Left kidney (tissue), 2 donors: ENCODE results near the gene CD52. TPM values are rescaled to one million over a fixed set of nuclear protein-coding genes. Genes with fewer than 3 reads are reported as not detected.
"Not testable (repeated sequence)": the region's sequence is repeated elsewhere in the genome, so short reads cannot be mapped to it uniquely, and the experiment has no call there.

ENCODE experiments used
- DNase-seq: peaks from one replicate; pipeline ENCODE4 v3.0.0-alpha.2; 2013
- polyA plus RNA-seq: library from polyadenylated mRNA; unstranded; fragments of 120-200 nt; gene quantifications from one replicate; pipeline ENCODE4 v1.2.1, GENCODE V29; 2013; ENCODE audit not compliant: insufficient read length

Gene CD52
- polyA plus RNA-seq, 1 donor: 5.6 TPM

- no peak for DNase-seq
Measured at GRCh38 chr1:26283871-26284596, 33.7 kb upstream of the CD52 start.

- DNase-seq: no peak
Measured at GRCh38 chr1:26284597-26285347, 33.0 kb upstream of the CD52 start.

GRCh38 chr1:26285366-26286063 lies 32.2 kb upstream of the CD52 start:
- DNase-seq: no peak

DNA sequence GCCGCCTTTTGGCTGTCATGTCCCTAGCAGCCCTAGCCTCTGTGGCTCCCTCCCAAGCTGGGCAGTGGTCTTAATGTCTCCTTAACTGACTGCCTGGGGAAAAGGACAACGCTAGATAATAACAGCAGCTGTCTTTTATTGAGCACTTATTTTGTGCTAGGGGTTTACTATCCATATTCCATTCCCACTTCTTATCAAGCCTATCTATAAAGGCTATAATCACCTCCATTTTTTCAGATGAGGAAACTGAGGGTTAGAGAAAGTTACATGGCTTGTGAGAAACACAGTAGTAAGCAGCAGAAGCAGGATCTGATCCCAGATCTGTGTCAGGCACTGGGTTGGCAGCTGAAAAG lies 31.7 kb upstream of the CD52 start:
- DNase-seq: no peak

- no peak for DNase-seq
Measured at GRCh38 chr1:26287033-26287711, 30.6 kb upstream of the CD52 start.

- DNase-seq: no peak
Measured at GRCh38 chr1:26287811-26288210, 29.9 kb upstream of the CD52 start.

- no peak for DNase-seq
Measured at GRCh38 chr1:26288311-26288941, 29.3 kb upstream of the CD52 start.

DNA sequence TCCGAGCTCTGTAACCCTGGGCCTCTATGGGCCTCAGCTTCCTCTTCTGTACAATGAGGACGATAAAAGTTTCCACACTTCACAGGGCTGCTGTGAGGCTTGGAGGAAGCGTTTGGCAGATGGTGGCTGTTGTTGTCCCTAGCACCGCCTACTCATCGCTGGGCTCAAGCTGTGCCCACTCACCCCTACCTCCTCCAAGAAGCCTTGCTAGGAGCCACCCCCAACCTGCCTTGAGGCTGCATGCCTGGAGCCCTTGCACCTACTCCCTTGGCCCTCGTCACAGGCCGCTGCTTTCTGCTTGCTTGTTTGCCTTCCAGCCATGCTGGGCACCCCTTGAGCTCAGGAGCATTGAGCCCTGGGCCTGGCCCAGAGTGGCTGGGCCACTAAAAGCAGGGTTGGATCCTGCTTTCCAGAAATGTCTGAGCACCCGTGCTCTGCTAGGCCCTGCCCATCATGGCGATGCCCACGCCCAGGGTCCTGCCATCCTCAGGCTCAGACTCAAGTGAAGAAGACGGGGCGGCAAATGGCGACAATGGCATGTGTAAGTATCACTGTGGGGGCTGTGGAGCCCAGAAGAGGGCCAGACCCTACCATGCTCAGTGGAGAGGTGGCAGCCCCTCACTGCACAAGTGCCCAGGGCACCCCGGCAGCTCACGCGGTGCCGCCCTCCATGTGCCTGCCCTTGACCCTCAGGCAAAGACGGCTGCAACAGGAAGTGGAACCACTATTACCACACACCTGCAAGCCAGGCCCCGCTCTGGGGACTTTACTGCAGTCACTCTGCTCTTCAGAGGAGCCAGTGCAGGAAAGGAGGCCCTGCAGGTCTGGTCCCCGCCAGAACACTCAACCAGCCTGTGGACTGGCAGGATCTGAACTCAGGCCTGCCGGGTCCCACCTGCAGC lies 28.3 kb upstream of the CD52 start:
- no peak for DNase-seq

DNA sequence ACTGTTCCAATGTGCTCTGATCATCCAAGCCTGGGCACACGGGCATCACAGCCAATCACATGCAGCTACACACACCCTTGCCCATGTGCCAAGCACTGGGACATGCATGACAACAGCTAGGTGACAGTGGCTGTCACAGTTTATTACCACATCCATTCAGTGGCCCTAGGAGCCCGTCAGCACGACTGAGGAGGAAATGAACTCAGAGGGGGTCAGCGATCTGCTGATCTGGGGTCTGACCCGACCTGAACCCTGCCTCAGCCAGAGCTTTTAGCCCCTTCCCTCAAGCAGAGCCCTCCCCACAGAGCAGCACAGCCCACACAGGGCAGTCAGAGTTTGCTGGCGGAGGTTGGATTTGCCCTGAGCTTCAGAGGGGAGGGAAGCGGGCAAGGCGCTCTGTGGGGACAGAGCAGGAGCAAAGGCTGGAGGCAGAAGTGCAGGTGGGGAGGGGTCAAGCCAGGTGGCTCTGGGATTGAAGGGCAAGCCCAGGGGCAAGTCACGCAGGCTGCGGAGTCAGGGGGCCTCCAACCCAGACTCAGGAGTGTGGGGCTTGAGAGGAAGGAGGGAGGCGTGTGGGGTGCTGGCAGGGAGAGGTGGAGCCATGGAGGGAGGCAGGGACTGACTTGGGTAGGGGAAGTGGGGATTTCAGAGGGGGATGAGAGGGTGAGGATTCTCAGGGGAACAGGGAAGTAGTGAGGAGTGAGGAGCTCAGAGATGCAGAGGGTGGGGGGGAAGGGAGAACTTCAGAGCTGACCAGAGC lies 27.5 kb upstream of the CD52 start:
- no peak for DNase-seq

GRCh38 chr1:26290882-26291261 lies 26.9 kb upstream of the CD52 start:
- DNase-seq: no peak

DNA sequence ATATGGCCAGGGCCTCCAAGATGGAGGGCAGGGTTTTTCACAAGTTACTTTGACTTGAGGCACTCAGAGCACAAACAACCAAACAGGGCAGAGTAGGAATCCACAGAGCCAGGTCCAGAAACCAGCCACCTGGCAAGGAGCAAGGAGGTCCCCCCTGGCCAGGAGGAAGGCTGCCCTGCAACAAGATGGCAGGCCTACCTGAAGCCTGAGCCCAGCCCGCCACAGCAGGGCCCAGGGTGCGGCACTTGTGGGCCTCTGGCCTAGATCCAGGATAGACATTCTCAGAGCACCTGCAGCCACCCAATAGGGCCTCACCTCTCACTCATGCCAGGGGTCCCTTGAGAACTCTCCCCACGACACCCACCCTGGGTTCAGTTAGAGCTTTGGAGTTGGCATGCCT lies 26.3 kb upstream of the CD52 start:
- no peak for DNase-seq

GRCh38 chr1:26291939-26292338 lies 25.8 kb upstream of the CD52 start:
- DNase-seq: no peak

DNA sequence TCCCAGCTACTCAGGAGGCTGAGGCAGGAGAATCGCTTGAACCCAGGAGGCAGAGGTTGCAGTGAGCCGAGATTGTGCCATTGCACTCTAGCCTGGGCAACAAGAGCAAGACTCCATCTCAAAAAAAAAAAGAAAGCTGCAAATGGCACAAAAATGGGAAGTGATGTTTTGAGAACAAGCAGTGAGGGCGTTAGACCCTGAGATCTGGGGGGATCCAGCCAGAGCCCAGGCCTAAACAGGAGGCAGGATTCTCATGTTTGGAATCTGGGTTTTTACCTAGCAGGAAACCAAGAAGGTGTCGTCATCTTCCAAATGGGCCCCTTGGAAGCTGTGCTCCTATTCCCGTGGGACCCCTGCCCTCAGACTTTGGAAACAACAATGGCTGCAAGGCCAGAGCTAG lies 25.0 kb upstream of the CD52 start:
- DNase-seq: not testable (repeated sequence)

DNA sequence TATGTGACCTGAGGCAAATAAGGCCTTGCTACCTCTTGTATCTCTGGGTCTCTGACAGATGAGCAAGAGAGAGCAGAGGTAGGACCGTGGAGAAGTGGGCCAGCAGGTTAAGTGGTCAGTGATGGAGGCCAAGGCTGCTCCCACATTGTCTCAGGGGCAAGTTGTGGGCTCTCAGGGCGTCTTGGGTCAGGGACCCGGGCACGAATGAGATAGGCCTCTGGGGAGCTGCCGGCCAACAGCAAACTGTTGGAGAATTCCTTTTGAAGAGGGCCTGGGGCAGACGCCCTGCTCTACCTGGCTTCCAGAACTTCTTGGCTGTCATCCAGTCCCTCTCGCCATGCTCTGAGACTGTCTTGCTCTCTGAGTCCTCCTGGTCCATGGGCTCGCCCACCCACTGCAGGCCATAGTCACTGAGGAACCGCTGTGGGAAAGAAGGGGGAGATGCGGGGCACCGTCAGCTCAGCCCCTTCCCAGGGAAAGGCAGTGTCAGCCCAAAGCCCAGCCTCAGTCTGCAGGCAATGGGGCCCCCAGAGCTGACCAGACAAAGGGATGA lies 23.8 kb upstream of the CD52 start:
- DNase-seq: no peak

- no peak for DNase-seq
Measured at GRCh38 chr1:26295194-26296138, 22.3 kb upstream of the CD52 start.

DNA sequence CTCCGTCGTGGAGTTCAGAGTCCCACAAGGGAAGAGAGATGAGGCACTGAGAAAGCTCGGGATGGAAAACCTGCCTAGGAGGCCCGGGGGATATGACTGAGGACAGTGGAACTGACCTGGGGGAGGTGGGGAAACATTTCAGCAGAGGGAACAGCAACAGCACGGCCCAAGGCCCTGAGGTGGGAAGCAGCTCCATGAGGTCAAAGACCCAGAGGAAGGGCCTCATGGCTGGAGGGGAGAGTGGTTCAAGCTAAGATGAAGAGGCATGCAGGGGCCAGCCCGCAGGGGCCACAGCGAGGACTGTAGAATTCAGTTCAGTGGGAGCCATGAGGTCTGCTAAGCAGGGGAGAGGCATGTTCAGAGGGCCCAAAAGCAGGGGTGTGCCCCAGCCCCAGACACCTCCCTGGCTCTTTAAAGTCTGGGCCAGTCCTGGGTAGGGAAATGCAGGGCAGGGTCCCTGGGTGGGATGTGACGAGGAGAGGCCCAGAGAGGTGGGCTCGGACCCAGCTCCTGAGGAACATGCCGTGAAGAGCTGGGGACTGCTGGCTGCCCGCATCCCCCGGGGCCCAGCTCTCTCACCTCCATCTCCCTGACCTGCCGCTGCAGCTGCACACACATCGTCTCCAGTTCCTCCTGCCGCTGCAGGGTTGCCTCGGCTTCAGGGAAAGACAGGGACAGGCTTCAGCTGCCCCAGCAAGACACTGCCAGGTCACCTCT lies 21.3 kb upstream of the CD52 start:
- DNase-seq: no peak

DNA sequence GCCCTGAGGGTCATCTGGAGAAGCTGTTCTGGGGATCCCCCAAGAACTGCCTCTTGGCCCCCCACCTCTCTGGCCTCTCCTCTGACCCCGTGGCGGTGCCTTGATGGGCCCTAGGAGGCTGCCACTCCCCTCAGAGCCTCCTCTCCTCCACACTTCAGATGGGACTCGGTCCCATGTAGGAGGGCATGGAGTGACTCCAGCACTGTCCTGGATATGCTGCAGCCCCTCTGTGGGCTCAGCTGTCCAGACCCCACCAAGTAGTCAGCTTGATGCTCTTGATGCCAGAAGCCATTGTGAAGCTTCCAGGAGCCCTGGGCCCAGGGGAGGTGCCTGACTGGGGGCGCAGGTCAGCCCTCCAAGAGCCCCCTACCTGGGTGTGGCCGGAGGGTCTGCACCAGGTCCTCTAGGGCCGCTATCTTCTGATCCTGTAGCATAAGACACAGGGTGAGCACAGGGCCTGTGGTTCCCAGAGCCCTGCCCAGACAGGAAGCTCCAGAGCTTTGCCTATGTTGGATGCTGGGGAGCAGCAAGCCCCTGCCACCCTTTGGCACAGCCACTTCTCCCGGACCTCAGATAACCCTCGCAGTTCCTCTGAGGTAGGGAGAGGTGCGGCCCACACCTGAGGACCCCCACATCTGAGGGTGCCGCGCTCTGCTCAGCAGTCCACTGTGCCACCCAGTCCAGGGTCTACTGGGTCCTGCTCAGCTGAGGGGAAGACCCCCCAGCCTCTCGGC lies 20.5 kb upstream of the CD52 start:
- DNase-seq: no peak

DNA sequence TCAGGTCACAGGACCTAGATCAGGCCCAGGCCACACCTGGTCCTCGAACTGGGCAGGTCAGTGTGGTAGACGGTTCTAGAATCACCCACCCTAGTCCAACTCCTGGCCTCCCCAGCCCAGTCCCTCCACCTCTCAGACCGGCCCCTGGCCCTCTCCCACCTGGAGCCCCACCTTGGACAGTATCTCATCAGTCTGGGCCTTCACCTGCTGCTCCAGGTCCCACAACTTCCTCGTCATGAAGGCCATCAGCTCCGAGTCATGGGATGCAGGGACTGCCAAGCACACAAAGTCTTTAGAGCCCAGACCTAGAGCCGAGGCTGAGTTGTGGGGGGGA lies 20.0 kb upstream of the CD52 start:
- DNase-seq: no peak
